WTC11 (cell line): ENCODE measurements around the gene NEO1. TPM values are rescaled to one million over a fixed set of nuclear protein-coding genes. Genes with fewer than 3 reads are reported as not detected.

Source experiments
- ATAC-seq: fragments of 200-7000 bp; cut with Tn5 transposase; 2 replicates; pipeline ENCODE4 v1.10.0; 2021; ENCODE audit warnings: mild to moderate bottlenecking, moderate library complexity
- CTCF ChIA-PET: fragments of 300-600 bp; sonication (Branson Sonifier 250); formaldehyde crosslinking; loops from one replicate; lab custom pipeline; 2021; ENCODE audit warnings: antibody characterized with exemption; lab: Charles Lee
- POLR2A ChIA-PET: fragments of 350-600 bp; sonication (Branson Sonifier 250); formaldehyde crosslinking; loops from one replicate; lab custom pipeline; 2021; ENCODE audit warnings: antibody characterized with exemption; lab: Charles Lee
- DNase-seq: peaks from one replicate; pipeline ENCODE4 v3.0.0; 2021; ENCODE audit warnings: low spot score
- H3K27ac Mint-ChIP-seq: 2 replicates; pipeline ENCODE4 v1.8.0; 2021; ENCODE audit warnings: mixed read lengths
- H3K27me3 Mint-ChIP-seq: 2 replicates; pipeline ENCODE4 v1.8.0; 2021; ENCODE audit warnings: low read depth, mild to moderate bottlenecking, moderate library complexity, mixed read lengths
- H3K36me3 Mint-ChIP-seq: 2 replicates; pipeline ENCODE4 v1.8.0; 2021; ENCODE audit warnings: mixed read lengths
- H3K4me1 Mint-ChIP-seq: 2 replicates; pipeline ENCODE4 v1.8.0; 2022; ENCODE audit warnings: mixed read lengths
- H3K4me3 Mint-ChIP-seq: 2 replicates; pipeline ENCODE4 v1.8.0; 2021; ENCODE audit warnings: mild to moderate bottlenecking, moderate library complexity, mixed read lengths
- H3K9me3 Mint-ChIP-seq: 2 replicates; pipeline ENCODE4 v1.8.0; 2021; ENCODE audit warnings: mixed read lengths
- KAT7 ChIP-seq: sonication (generic); formaldehyde crosslinking; IDR thresholded peaks from 2 replicates; pipeline ENCODE4 v1.8.1; 2023; ENCODE audit warnings: missing genetic modification reagents, mild to moderate bottlenecking, borderline replicate concordance
- NR2C2 ChIP-seq: sonication (generic); formaldehyde crosslinking; IDR thresholded peaks from 2 replicates; pipeline ENCODE4 v1.8.0; 2022; ENCODE audit warnings: mild to moderate bottlenecking, missing genetic modification reagents
- SP1 ChIP-seq: sonication (generic); formaldehyde crosslinking; conservative IDR thresholded peaks from 2 replicates; pipeline ENCODE4 v1.8.1; 2022; ENCODE audit warnings: missing genetic modification reagents
- TP53 ChIP-seq: sonication (generic); formaldehyde crosslinking; IDR thresholded peaks from 2 replicates; pipeline ENCODE4 v1.8.1; 2023; ENCODE audit warnings: mild to moderate bottlenecking, missing genetic modification reagents
- ZNF416 ChIP-seq: fragments of 250-450 bp; sonication (Bioruptor Pico); IDR thresholded peaks from 2 replicates; pipeline ENCODE4 v1.9.0; 2021; ENCODE audit warnings: mild to moderate bottlenecking, inconsistent platforms
- total RNA-seq: library from RNA; stranded (reverse); gene quantifications from 3 replicates; pipeline ENCODE4 v1.2.3, GENCODE V29; 2021
- TF ChIP-seq, protein P1 (sequence below): sonication (generic); formaldehyde crosslinking; IDR thresholded peaks from 2 replicates; pipeline ENCODE4 v1.8.1; 2022; ENCODE audit warnings: missing genetic modification reagents, borderline replicate concordance
- TF ChIP-seq, protein P2 (sequence below): fragments of 250-450 bp; sonication (Bioruptor Pico); IDR thresholded peaks from 2 replicates; pipeline ENCODE4 v1.9.0; 2021; ENCODE audit warnings: mild to moderate bottlenecking
- TF ChIP-seq, protein P3 (sequence below): sonication (generic); formaldehyde crosslinking; IDR thresholded peaks from 2 replicates; pipeline ENCODE4 v1.8.1; 2023; ENCODE audit warnings: mild to moderate bottlenecking, missing genetic modification reagents, borderline replicate concordance
- TF ChIP-seq, protein P4 (sequence below): sonication (generic); formaldehyde crosslinking; IDR thresholded peaks from 2 replicates; pipeline ENCODE4 v1.8.0; 2022; ENCODE audit warnings: missing genetic modification reagents
- TF ChIP-seq, protein P5 (sequence below): sonication (generic); formaldehyde crosslinking; IDR thresholded peaks from 2 replicates; pipeline ENCODE4 v1.8.1; 2022; ENCODE audit warnings: mild to moderate bottlenecking, moderate library complexity, missing genetic modification reagents
- TF ChIP-seq, protein P6 (sequence below): sonication (generic); formaldehyde crosslinking; IDR thresholded peaks from 2 replicates; pipeline ENCODE4 v1.8.1; 2023; ENCODE audit warnings: mild to moderate bottlenecking, moderate library complexity, missing genetic modification reagents
- TF ChIP-seq, protein P7 (sequence below): sonication (generic); formaldehyde crosslinking; IDR thresholded peaks from 2 replicates; pipeline ENCODE4 v1.8.0; 2023; ENCODE audit warnings: mild to moderate bottlenecking, missing genetic modification reagents

Gene NEO1
- total RNA-seq, 1 experiment from 2014 or later, result 37.1 TPM

DNA sequence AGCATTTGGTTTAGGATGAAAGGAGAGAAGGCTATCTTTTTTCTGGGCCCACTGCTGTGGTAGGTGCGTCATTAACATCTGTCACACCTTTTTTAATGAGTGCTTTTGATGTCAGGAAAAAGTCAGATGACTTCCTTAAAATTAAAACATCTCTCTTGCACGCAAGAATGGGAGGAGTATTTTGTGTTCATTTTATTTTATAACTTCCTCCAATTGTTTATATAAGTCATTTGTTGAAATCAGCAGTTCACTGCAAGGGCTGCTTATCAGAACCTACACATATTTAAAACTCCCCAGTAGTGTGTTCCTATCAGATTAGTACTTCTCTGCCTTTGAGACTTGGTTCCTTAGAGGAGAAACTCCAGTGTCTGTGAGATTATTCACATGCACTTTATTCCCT is 143.8 kb downstream of the NEO1 start (continued):
- TF ChIP-seq, protein P1, sequence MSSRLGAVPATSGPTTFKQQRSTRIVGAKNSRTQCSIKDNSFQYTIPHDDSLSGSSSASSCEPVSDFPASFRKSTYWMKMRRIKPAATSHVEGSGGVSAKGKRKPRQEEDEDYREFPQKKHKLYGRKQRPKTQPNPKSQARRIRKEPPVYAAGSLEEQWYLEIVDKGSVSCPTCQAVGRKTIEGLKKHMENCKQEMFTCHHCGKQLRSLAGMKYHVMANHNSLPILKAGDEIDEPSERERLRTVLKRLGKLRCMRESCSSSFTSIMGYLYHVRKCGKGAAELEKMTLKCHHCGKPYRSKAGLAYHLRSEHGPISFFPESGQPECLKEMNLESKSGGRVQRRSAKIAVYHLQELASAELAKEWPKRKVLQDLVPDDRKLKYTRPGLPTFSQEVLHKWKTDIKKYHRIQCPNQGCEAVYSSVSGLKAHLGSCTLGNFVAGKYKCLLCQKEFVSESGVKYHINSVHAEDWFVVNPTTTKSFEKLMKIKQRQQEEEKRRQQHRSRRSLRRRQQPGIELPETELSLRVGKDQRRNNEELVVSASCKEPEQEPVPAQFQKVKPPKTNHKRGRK (CRISPR knock-in tag), result no peak

DNA sequence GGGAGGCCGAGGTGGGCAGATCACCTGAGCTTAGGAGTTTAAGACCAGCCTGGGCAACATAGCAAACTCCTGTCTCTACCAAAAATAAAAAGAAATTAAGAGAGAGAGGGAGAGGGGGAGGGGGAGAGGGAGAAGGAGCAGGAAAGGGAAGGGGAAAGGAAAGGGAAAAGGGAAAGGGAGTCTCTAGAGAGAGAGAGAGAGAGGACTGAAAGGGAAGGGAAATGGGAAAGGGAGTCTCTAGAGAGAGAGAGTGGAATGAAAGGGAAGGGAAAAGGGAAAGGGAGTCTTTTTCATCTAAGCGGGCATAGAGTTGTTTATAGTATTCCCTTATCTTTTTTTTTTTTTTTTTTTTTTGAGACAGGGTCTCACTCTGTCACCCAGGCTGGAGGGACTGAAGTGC is 148.1 kb downstream of the NEO1 start:
- Mint-ChIP-seq H3K4me3 (no peak overlapping the region), H3K4me1 (no peaks in the 10 kb centered on the region), H3K27me3 (no peaks in the 10 kb centered on the region)
- CTCF ChIA-PET, result interaction anchor here (1.7 kb wide), 1 partner anchor 41 kb away, joined by 5 read pairs; no protein-coding TSS in a partner anchor
- TF ChIP-seq ZNF416 (CRISPR knock-in tag), result no peak
- TF ChIP-seq, protein P2, sequence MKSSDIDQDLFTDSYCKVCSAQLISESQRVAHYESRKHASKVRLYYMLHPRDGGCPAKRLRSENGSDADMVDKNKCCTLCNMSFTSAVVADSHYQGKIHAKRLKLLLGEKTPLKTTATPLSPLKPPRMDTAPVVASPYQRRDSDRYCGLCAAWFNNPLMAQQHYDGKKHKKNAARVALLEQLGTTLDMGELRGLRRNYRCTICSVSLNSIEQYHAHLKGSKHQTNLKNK (CRISPR knock-in tag), result no peak
- TF ChIP-seq KAT7 (CRISPR knock-in tag), result no peak
- TF ChIP-seq, protein P3, sequence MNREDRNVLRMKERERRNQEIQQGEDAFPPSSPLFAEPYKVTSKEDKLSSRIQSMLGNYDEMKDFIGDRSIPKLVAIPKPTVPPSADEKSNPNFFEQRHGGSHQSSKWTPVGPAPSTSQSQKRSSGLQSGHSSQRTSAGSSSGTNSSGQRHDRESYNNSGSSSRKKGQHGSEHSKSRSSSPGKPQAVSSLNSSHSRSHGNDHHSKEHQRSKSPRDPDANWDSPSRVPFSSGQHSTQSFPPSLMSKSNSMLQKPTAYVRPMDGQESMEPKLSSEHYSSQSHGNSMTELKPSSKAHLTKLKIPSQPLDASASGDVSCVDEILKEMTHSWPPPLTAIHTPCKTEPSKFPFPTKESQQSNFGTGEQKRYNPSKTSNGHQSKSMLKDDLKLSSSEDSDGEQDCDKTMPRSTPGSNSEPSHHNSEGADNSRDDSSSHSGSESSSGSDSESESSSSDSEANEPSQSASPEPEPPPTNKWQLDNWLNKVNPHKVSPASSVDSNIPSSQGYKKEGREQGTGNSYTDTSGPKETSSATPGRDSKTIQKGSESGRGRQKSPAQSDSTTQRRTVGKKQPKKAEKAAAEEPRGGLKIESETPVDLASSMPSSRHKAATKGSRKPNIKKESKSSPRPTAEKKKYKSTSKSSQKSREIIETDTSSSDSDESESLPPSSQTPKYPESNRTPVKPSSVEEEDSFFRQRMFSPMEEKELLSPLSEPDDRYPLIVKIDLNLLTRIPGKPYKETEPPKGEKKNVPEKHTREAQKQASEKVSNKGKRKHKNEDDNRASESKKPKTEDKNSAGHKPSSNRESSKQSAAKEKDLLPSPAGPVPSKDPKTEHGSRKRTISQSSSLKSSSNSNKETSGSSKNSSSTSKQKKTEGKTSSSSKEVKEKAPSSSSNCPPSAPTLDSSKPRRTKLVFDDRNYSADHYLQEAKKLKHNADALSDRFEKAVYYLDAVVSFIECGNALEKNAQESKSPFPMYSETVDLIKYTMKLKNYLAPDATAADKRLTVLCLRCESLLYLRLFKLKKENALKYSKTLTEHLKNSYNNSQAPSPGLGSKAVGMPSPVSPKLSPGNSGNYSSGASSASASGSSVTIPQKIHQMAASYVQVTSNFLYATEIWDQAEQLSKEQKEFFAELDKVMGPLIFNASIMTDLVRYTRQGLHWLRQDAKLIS (CRISPR knock-in tag), result no peak
- TF ChIP-seq, protein P4, sequence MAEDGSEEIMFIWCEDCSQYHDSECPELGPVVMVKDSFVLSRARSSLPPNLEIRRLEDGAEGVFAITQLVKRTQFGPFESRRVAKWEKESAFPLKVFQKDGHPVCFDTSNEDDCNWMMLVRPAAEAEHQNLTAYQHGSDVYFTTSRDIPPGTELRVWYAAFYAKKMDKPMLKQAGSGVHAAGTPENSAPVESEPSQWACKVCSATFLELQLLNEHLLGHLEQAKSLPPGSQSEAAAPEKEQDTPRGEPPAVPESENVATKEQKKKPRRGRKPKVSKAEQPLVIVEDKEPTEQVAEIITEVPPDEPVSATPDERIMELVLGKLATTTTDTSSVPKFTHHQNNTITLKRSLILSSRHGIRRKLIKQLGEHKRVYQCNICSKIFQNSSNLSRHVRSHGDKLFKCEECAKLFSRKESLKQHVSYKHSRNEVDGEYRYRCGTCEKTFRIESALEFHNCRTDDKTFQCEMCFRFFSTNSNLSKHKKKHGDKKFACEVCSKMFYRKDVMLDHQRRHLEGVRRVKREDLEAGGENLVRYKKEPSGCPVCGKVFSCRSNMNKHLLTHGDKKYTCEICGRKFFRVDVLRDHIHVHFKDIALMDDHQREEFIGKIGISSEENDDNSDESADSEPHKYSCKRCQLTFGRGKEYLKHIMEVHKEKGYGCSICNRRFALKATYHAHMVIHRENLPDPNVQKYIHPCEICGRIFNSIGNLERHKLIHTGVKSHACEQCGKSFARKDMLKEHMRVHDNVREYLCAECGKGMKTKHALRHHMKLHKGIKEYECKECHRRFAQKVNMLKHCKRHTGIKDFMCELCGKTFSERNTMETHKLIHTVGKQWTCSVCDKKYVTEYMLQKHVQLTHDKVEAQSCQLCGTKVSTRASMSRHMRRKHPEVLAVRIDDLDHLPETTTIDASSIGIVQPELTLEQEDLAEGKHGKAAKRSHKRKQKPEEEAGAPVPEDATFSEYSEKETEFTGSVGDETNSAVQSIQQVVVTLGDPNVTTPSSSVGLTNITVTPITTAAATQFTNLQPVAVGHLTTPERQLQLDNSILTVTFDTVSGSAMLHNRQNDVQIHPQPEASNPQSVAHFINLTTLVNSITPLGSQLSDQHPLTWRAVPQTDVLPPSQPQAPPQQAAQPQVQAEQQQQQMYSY (CRISPR knock-in tag), result no peak
- TF ChIP-seq NR2C2, result no peak
- TF ChIP-seq, all 79 proteins: peak for 0
- Mint-ChIP-seq H3K9me3 (peaks cover 19% of the 10 kb centered on the region), H3K36me3 (peaks cover 28% of the 10 kb centered on the region), H3K27ac (no peak overlapping the region)
- ATAC-seq (no peak), DNase-seq (no peak)
- POLR2A ChIA-PET, result no interaction called here

DNA sequence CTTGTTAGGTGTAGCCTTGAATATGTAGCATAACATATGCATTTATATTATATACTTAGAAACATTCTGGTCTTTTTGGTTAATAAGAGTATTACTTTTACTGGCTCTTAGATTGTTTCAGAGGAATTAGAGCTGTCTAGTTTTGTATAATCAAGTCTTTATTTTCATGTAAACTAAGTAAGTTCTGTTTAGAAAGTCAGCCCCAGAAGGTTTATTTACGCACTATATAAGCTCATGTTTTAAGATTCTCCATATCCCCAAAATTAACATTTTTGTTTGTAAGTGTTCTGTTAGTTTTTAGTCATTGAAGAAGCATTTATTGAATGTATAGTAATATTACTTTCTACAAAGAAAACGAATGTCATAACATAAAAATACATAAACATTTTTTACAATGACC is 158.4 kb downstream of the NEO1 start:
- ChIA-PET CTCF (interaction anchor here (1.3 to 1.9 kb wide), 2 partner anchors 33 to 63 kb away, joined by 3 to 6 read pairs; no protein-coding TSS in a partner anchor), POLR2A (interaction anchor here (0.6 kb wide), 1 partner anchor 1442 kb away, joined by 7 read pairs; no protein-coding TSS in a partner anchor)
- ATAC-seq (no peak), DNase-seq (no peak)
- no peak overlapping the region for H3K27ac Mint-ChIP-seq
- peaks cover 15% of the 10 kb centered on the region; the same call in 1 of the 2 replicates for H3K9me3 Mint-ChIP-seq
- H3K4me3 Mint-ChIP-seq, result no peak overlapping the region
- no peaks in the 10 kb centered on the region for H3K27me3 Mint-ChIP-seq
- peaks cover 7% of the 10 kb centered on the region; the same call in 1 of the 2 replicates for H3K36me3 Mint-ChIP-seq
- no peaks in the 10 kb centered on the region for H3K4me1 Mint-ChIP-seq
- TF ChIP-seq, protein P3 (CRISPR knock-in tag), result no peak
- TF ChIP-seq, protein P5, sequence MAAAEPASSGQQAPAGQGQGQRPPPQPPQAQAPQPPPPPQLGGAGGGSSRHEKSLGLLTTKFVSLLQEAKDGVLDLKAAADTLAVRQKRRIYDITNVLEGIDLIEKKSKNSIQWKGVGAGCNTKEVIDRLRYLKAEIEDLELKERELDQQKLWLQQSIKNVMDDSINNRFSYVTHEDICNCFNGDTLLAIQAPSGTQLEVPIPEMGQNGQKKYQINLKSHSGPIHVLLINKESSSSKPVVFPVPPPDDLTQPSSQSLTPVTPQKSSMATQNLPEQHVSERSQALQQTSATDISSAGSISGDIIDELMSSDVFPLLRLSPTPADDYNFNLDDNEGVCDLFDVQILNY, result no peak
- TF ChIP-seq SP1 (no peak), TP53 (no peak)
- TF ChIP-seq, protein P6, sequence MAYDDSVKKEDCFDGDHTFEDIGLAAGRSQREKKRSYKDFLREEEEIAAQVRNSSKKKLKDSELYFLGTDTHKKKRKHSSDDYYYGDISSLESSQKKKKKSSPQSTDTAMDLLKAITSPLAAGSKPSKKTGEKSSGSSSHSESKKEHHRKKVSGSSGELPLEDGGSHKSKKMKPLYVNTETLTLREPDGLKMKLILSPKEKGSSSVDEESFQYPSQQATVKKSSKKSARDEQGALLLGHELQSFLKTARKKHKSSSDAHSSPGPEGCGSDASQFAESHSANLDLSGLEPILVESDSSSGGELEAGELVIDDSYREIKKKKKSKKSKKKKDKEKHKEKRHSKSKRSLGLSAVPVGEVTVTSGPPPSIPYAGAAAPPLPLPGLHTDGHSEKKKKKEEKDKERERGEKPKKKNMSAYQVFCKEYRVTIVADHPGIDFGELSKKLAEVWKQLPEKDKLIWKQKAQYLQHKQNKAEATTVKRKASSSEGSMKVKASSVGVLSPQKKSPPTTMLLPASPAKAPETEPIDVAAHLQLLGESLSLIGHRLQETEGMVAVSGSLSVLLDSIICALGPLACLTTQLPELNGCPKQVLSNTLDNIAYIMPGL (CRISPR knock-in tag), result no peak
- TF ChIP-seq, protein P7, sequence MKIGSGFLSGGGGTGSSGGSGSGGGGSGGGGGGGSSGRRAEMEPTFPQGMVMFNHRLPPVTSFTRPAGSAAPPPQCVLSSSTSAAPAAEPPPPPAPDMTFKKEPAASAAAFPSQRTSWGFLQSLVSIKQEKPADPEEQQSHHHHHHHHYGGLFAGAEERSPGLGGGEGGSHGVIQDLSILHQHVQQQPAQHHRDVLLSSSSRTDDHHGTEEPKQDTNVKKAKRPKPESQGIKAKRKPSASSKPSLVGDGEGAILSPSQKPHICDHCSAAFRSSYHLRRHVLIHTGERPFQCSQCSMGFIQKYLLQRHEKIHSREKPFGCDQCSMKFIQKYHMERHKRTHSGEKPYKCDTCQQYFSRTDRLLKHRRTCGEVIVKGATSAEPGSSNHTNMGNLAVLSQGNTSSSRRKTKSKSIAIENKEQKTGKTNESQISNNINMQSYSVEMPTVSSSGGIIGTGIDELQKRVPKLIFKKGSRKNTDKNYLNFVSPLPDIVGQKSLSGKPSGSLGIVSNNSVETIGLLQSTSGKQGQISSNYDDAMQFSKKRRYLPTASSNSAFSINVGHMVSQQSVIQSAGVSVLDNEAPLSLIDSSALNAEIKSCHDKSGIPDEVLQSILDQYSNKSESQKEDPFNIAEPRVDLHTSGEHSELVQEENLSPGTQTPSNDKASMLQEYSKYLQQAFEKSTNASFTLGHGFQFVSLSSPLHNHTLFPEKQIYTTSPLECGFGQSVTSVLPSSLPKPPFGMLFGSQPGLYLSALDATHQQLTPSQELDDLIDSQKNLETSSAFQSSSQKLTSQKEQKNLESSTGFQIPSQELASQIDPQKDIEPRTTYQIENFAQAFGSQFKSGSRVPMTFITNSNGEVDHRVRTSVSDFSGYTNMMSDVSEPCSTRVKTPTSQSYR (CRISPR knock-in tag), result no peak
